H9 (cell line): ENCODE measurements around the gene BAG3. TPM values are rescaled to one million over a fixed set of nuclear protein-coding genes. Genes with fewer than 3 reads are reported as not detected.

ENCODE experiments used
- DNase-seq: peaks from one replicate; pipeline ENCODE4 v3.0.0-alpha.2; 2017
- H2AFZ ChIP-seq: one replicate; pipeline ENCODE4 v1.6.1; 2013; ENCODE audit warnings: mild to moderate bottlenecking, low read length, control low read depth, moderate library complexity
- H2AK5ac ChIP-seq: 2 replicates; pipeline ENCODE4 v1.6.1; 2013; ENCODE audit warnings: low read length, control low read depth, mixed read lengths; ENCODE audit not compliant: insufficient read length
- H2BK120ac ChIP-seq: one replicate; pipeline ENCODE4 v1.6.1; 2013; ENCODE audit warnings: low read depth, mild to moderate bottlenecking, low read length, control low read depth, inconsistent platforms; ENCODE audit not compliant: poor library complexity, severe bottlenecking
- H2BK12ac ChIP-seq: 2 replicates; pipeline ENCODE4 v1.6.1; 2013; ENCODE audit warnings: low read length, control low read depth, mixed read lengths, low read depth; ENCODE audit not compliant: insufficient read length
- H2BK15ac ChIP-seq: 2 replicates; pipeline ENCODE4 v1.6.1; 2013; ENCODE audit warnings: low read depth, low read length, control low read depth
- H2BK20ac ChIP-seq: one replicate; pipeline ENCODE4 v1.6.1; 2013; ENCODE audit warnings: low read depth, mild to moderate bottlenecking, low read length, control low read depth, inconsistent platforms; ENCODE audit not compliant: poor library complexity, severe bottlenecking
- H2BK5ac ChIP-seq: 2 replicates; pipeline ENCODE4 v1.6.1; 2013; ENCODE audit warnings: low read length, control low read depth, mixed read lengths; ENCODE audit not compliant: insufficient read length
- H3K14ac ChIP-seq: 2 replicates; pipeline ENCODE4 v1.6.1; 2013; ENCODE audit warnings: low read length, control low read depth; ENCODE audit not compliant: insufficient read depth
- H3K18ac ChIP-seq: 2 replicates; pipeline ENCODE4 v1.6.1; 2013; ENCODE audit warnings: low read depth, mild to moderate bottlenecking, mixed read lengths, low read length, control low read depth; ENCODE audit not compliant: insufficient read length
- H3K23ac ChIP-seq: 2 replicates; pipeline ENCODE4 v1.6.1; 2013; ENCODE audit warnings: low read length, control low read depth, mixed read lengths, low read depth; ENCODE audit not compliant: insufficient read length
- H3K23me2 ChIP-seq: 2 replicates; pipeline ENCODE4 v1.6.1; 2013; ENCODE audit warnings: low read depth, mild to moderate bottlenecking, mixed read lengths, low read length, control low read depth; ENCODE audit not compliant: insufficient read length, poor library complexity, severe bottlenecking
- H3K27ac ChIP-seq: 2 replicates; pipeline ENCODE4 v1.5.1; 2013; ENCODE audit warnings: low read length, control low read depth, mixed read lengths, low read depth; ENCODE audit not compliant: insufficient read length
- H3K27me3 ChIP-seq: 2 replicates; pipeline ENCODE4 v1.6.1; 2013; ENCODE audit warnings: low read length, control low read depth, inconsistent platforms; ENCODE audit not compliant: insufficient read depth
- H3K4ac ChIP-seq: 2 replicates; pipeline ENCODE4 v1.6.1; 2013; ENCODE audit warnings: low read depth, mild to moderate bottlenecking, control low read depth, inconsistent platforms, low read length, moderate library complexity
- H3K4me1 ChIP-seq: 2 replicates; pipeline ENCODE4 v1.6.1; 2013; ENCODE audit warnings: low read length, control low read depth, inconsistent platforms; ENCODE audit not compliant: insufficient read depth
- H3K4me2 ChIP-seq: 2 replicates; pipeline ENCODE4 v1.6.1; 2013; ENCODE audit warnings: low read length, control low read depth, mixed read lengths; ENCODE audit not compliant: insufficient read length, insufficient read depth
- H3K56ac ChIP-seq: 2 replicates; pipeline ENCODE4 v1.6.1; 2013; ENCODE audit warnings: low read depth, mild to moderate bottlenecking, mixed read lengths, low read length, control low read depth; ENCODE audit not compliant: insufficient read length
- H3K79me1 ChIP-seq: 2 replicates; pipeline ENCODE4 v1.6.1; 2013; ENCODE audit warnings: low read depth, mild to moderate bottlenecking, moderate library complexity, low read length, control low read depth, inconsistent platforms; ENCODE audit not compliant: insufficient read depth, poor library complexity, severe bottlenecking
- H3K79me2 ChIP-seq: 2 replicates; pipeline ENCODE4 v1.6.1; 2013; ENCODE audit warnings: low read length, control low read depth, inconsistent platforms; ENCODE audit not compliant: insufficient read depth
- H3K9ac ChIP-seq: 2 replicates; pipeline ENCODE4 v1.6.1; 2013; ENCODE audit warnings: low read length, control low read depth, mixed read lengths; ENCODE audit not compliant: insufficient read length; ENCODE audit errors: extremely low read depth
- H3K9me3 ChIP-seq: one replicate; pipeline ENCODE4 v1.6.1; 2013; ENCODE audit warnings: low read depth, low read length, inconsistent platforms; ENCODE audit not compliant: control insufficient read depth
- H3T11ph ChIP-seq: one replicate; pipeline ENCODE4 v1.6.1; 2013; ENCODE audit warnings: mild to moderate bottlenecking, low read length, control low read depth, inconsistent platforms
- H4K20me1 ChIP-seq: one replicate; pipeline ENCODE4 v1.6.1; 2013; ENCODE audit not compliant: control insufficient read depth, insufficient read length, insufficient read depth
- H4K5ac ChIP-seq: 2 replicates; pipeline ENCODE4 v1.6.1; 2013; ENCODE audit warnings: low read depth, mild to moderate bottlenecking, mixed read lengths, low read length, control low read depth; ENCODE audit not compliant: insufficient read length
- H4K8ac ChIP-seq: replicated peaks from 2 replicates; pipeline ENCODE4 v1.6.1; 2013; ENCODE audit warnings: low read length, control low read depth, mixed read lengths, low read depth; ENCODE audit not compliant: insufficient read length
- H4K91ac ChIP-seq: 2 replicates; pipeline ENCODE4 v1.6.1; 2013; ENCODE audit warnings: low read depth, mild to moderate bottlenecking, moderate library complexity, mixed read lengths, low read length, control low read depth; ENCODE audit not compliant: insufficient read length
- H3K27ac Mint-ChIP-seq, 3 experiments: 2 replicates in 2 of 3; 3 replicates in 1 of 3; pipeline ENCODE4 v1.8.0; 2020 to 2021; ENCODE audit warnings: mixed read lengths in 3 of 3, mild to moderate bottlenecking in 1 of 3, moderate library complexity in 1 of 3
- H3K27me3 Mint-ChIP-seq: 2 replicates; pipeline ENCODE4 v1.8.0; 2021; ENCODE audit warnings: low read depth, mild to moderate bottlenecking, moderate library complexity, mixed read lengths
- H3K36me3 Mint-ChIP-seq, 3 experiments: 2 replicates in 2 of 3; 3 replicates in 1 of 3; pipeline ENCODE4 v1.8.0; 2020 to 2021; ENCODE audit warnings: low read depth in 3 of 3, mixed read lengths in 3 of 3; ENCODE audit not compliant: insufficient read depth in 1 of 3
- H3K4me1 Mint-ChIP-seq, 2 experiments: 2 replicates each; pipeline ENCODE4 v1.8.0; 2020; ENCODE audit warnings: mixed read lengths in 2 of 2
- H3K4me3 Mint-ChIP-seq, 2 experiments: 2 replicates in 1 of 2; 3 replicates in 1 of 2; pipeline ENCODE4 v1.8.0; 2020 to 2021; ENCODE audit warnings: mild to moderate bottlenecking in 2 of 2, mixed read lengths in 2 of 2, moderate library complexity in 1 of 2
- H3K9me3 Mint-ChIP-seq, 2 experiments: 2 replicates in 1 of 2; 3 replicates in 1 of 2; pipeline ENCODE4 v1.8.0; 2020; ENCODE audit warnings: mild to moderate bottlenecking in 2 of 2, mixed read lengths in 2 of 2, moderate library complexity in 1 of 2
- WGBS: extraction: QIAGEN DNeasy Blood & Tissue Kit; methylation state at CpG from one replicate; pipeline ENCODE4 v1.1.7; 2013; ENCODE audit warnings: missing lambda C conversion rate, low lambda C conversion rate, mixed read lengths; ENCODE audit not compliant: insufficient read length; ENCODE audit errors: extremely low coverage; 5-methylcytosine and 5-hydroxymethylcytosine counted together
- total RNA-seq: library from RNA; stranded (reverse); gene quantifications from 2 replicates; pipeline ENCODE4 v1.2.1, GENCODE V29; 2021
- TF ChIP-seq, protein P1 (sequence below): fragments of 200-600 bp; sonication (generic); conservative IDR thresholded peaks from 3 replicates; pipeline ENCODE4 v1.8.0; 2021; ENCODE audit warnings: antibody characterized with exemption, mild to moderate bottlenecking

The BAG3 gene
- total RNA-seq, 1 experiment from 2014 or later, result 11.4 TPM

DNA sequence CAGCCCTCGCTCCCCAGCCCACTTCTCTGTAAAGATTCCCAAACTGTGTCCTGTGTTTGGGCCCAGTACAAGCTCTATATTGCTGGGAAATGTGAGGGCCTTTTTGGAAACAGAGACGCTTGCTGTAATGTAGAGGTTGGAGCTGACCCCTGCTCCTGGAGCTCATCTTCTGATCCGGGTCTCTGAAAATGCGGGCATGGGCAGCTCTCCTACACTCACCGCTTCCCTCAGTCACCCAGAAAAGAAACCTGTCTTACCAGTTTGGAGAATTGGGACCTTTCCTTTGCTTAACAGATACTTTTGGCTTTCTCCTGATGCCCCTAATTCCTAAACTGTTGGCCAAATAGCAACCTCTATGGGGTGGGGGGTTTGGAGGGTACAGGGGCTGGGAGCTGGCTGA is 18.2 kb downstream of the BAG3 start:
- Histone ChIP-seq H3K4me1 (peaks cover 4% of the 10 kb centered on the region; the same call in 1 of the 2 replicates), H2BK5ac (no peak overlapping the region), H2AK5ac (no peak overlapping the region), H3K79me1 (no peaks in the 10 kb centered on the region), H2BK20ac (no peak overlapping the region), H3K4ac (no peak overlapping the region), H2BK12ac (no peak overlapping the region), H4K5ac (no peak overlapping the region), H2BK120ac (no peak overlapping the region), H3K27me3 (no peaks in the 10 kb centered on the region), H3K27ac (no peak overlapping the region), H3K23ac (no peak overlapping the region), H3K18ac (no peak overlapping the region), H3K9ac (no peak overlapping the region), H3K9me3 (no peaks in the 10 kb centered on the region), H3K79me2 (no peaks in the 10 kb centered on the region; the same call in 1 of the 2 replicates), H4K91ac (no peak overlapping the region), H4K20me1 (peaks cover 3% of the 10 kb centered on the region), H3K14ac (no peak overlapping the region), H4K8ac (no peak overlapping the region), H2BK15ac (no peak overlapping the region), H3T11ph (no peak overlapping the region), H3K56ac (no peak overlapping the region), H3K4me2 (no peak overlapping the region), H2AFZ (no peak overlapping the region), H3K23me2 (no peaks in the 10 kb centered on the region)
- Mint-ChIP-seq H3K27ac (peak overlapping the region in 1 of 3 experiments; percentile 54; a peak in 1 of 7 replicates), H3K36me3 (peaks cover 25 to 42% (median 38%) of the 10 kb centered on the region in 3 experiments), H3K9me3 (peaks cover 0 to 4% of the 10 kb centered on the region in 2 experiments; a peak in 2 of 5 replicates), H3K4me3 (no peak overlapping the region), H3K4me1 (peaks cover 34 to 42% of the 10 kb centered on the region in 2 experiments), H3K27me3 (no peaks in the 10 kb centered on the region)
- TF ChIP-seq, protein P1, sequence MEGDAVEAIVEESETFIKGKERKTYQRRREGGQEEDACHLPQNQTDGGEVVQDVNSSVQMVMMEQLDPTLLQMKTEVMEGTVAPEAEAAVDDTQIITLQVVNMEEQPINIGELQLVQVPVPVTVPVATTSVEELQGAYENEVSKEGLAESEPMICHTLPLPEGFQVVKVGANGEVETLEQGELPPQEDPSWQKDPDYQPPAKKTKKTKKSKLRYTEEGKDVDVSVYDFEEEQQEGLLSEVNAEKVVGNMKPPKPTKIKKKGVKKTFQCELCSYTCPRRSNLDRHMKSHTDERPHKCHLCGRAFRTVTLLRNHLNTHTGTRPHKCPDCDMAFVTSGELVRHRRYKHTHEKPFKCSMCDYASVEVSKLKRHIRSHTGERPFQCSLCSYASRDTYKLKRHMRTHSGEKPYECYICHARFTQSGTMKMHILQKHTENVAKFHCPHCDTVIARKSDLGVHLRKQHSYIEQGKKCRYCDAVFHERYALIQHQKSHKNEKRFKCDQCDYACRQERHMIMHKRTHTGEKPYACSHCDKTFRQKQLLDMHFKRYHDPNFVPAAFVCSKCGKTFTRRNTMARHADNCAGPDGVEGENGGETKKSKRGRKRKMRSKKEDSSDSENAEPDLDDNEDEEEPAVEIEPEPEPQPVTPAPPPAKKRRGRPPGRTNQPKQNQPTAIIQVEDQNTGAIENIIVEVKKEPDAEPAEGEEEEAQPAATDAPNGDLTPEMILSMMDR, result no peak
- no CpG with 5 or more reads among the region's 5 CpGs for WGBS
- DNase-seq, result no peak
